Epithelial cell of esophagus (primary cell): ENCODE results near the gene CEBPB.

Experiments
- DNase-seq: peaks from one replicate; pipeline ENCODE4 v3.0.0; 2010; ENCODE audit warnings: low read depth
- H3K4me3 ChIP-seq: 2 replicates; pipeline ENCODE4 v1.5.1; 2011; ENCODE audit warnings: mild to moderate bottlenecking, low read length, control low read depth
- TF ChIP-seq, protein P1 (sequence below): IDR thresholded peaks from 2 replicates; pipeline ENCODE4 v1.5.1; 2011; ENCODE audit warnings: low read depth, mild to moderate bottlenecking, low read length, control low read depth, inconsistent platforms; ENCODE audit not compliant: insufficient read depth; ENCODE audit errors: missing control alignments

CEBPB gene

DNA sequence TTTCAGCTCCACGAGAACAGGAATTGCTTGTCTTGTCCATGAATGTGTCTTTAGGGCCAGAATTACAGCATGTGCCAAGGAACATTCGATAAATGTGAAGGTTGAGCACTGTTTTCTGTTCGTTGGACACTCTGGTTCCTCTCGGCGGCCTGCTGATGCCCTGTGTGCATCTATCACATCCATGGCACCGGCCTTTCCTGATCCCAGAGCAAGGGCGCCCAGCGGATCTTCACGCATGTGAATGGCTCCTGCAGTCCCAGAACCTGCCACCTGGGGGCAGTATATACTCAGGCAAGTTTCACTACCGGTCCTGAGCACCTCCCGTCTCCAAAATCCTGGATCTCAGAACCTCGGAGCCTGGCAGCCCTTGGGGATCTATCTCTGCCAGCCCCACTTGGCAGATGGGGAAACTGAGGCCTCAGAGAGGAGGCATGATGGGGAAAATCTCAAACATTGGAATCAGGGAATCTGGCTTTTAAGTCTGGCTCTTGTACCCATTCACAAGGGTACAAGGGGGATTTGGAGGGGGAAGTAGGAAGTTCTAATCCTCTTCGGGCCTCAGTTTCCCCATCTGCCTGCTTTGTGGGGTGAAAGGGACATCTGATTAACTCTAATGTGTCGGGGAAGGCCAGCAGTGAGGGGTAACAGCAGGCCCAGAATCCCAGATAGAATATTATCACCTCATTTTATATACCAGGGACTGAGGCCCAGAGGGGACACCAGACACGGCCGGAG is 4.3 kb upstream of the CEBPB start:
- DNase-seq = peak; percentile 84

DNA sequence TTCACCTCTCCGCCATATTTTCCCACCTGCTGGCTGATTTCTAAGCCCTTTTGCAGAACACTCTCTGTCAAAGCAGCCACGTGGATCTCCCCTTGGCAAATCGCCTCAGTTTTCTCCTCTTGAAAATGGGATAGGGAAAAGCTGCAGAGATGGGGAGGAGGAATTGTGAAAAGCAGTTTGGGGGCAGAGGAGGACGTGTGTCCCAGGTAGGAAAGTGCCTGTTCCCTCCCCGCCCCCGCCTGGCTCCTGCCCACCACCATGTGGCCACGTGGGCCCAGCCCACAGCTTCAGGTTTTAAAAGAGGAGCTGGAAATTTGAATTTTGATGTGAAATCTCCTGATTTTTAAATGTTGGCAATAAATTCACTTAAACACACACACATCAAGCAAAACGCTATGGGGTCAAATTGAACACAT is 3.6 kb upstream of the CEBPB start:
- H3K4me3 ChIP-seq = no peak overlapping the region
- TF ChIP-seq, protein P1, sequence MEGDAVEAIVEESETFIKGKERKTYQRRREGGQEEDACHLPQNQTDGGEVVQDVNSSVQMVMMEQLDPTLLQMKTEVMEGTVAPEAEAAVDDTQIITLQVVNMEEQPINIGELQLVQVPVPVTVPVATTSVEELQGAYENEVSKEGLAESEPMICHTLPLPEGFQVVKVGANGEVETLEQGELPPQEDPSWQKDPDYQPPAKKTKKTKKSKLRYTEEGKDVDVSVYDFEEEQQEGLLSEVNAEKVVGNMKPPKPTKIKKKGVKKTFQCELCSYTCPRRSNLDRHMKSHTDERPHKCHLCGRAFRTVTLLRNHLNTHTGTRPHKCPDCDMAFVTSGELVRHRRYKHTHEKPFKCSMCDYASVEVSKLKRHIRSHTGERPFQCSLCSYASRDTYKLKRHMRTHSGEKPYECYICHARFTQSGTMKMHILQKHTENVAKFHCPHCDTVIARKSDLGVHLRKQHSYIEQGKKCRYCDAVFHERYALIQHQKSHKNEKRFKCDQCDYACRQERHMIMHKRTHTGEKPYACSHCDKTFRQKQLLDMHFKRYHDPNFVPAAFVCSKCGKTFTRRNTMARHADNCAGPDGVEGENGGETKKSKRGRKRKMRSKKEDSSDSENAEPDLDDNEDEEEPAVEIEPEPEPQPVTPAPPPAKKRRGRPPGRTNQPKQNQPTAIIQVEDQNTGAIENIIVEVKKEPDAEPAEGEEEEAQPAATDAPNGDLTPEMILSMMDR = no peak
- no peak for DNase-seq

More for the DNA sequence above, 4.3 kb upstream of the CEBPB start:
- H3K4me3 ChIP-seq = no peak overlapping the region
- TF ChIP-seq, protein P1 = peak; percentile 93

DNA sequence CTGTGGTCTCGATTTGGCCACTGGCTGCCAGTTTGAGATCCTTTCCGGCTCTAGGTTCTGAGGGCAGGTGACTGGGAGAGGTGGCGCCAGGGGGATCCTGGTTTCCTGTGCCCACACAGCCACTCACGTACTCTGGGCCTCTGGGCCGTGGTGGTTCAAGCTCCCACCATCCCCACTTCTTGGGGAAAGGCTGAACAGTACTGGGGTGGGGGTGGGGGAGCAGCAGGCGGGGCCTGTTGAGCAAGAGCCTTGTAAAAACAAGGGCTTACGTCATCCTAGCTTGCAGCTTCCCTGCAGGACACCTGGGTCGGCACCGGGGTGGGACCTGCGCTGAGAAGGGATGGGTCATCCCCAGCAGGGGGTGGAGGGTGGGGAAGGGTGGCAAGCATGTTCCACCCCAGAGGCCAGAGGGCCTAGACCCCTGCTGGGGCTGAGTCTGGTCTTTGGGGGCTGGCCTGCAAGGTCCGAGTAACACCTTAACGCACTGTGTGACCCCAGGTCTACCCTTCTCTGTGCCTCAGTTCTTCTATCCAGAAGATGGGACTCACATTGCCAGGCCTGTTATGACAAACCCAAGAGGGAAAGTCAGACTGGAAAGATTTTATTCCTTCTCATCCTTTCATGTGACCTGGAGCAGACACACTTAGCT is 3.1 kb upstream of the CEBPB start:
- TF ChIP-seq, protein P1 = no peak
- peak; percentile 68 for DNase-seq
- no peak overlapping the region for H3K4me3 ChIP-seq

DNA sequence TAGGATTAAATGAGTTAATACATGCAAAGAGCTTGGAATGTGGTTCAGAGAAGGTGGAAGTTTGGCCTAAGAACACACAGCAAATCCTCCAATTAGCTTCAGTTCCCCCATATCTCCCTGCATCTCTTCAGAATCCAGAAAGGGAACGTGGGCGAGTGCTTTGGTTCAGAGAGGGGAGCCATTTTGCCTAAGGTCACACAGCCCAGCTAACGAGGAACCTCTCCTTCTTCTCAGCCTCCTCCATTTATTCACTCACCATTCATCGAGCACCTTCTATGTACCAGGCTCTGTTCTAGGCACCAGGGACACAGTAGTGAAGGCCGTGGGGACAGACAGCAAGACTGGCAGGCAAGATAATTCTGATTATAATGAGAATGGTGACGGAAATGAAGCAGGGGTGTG is 2.3 kb upstream of the CEBPB start:
- no peak for DNase-seq
- H3K4me3 ChIP-seq = no peak overlapping the region
- TF ChIP-seq, protein P1 = no peak

DNA sequence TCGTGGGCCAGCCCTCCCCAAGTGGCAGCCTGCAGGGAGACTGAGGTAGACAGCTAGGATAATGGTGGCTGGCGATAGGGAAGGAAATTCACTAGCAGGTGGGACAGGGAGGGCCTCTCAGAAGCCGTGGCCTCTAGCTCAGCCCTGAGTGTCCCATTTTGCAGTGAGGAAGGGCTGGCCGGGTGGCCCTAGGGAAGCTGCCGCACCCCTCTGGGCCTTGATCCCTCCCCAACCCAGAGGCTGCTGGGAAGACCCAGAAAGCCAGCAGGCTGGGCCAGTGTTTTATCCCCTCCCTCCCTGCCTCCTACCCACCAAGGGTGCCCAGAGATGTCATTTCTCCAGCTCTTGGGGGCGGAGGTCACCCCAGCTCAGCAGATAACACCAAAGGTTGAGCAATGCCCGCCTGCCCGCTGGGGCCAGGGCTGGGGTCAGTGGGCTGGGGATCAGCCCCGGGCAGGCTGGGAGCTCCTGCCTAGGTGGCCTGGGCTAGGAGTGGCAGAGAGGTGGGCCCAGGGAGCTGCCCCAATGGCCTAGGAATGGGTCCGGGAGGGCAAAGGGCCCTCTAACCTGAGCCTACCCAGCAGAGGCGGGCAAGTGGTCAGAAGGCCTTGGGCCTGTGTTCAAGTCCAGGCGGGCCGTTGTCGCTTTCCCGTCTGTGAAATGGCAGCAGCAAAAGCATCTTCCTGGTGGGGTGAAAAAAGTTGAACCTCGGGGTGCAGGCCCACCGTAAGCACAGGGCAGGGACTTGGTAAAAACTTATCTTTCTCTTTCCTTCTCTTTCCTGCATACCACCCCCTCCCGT is 1.6 kb upstream of the CEBPB start:
- no peak for DNase-seq
- TF ChIP-seq, protein P1 = no peak
- H3K4me3 ChIP-seq = no peak overlapping the region

DNA sequence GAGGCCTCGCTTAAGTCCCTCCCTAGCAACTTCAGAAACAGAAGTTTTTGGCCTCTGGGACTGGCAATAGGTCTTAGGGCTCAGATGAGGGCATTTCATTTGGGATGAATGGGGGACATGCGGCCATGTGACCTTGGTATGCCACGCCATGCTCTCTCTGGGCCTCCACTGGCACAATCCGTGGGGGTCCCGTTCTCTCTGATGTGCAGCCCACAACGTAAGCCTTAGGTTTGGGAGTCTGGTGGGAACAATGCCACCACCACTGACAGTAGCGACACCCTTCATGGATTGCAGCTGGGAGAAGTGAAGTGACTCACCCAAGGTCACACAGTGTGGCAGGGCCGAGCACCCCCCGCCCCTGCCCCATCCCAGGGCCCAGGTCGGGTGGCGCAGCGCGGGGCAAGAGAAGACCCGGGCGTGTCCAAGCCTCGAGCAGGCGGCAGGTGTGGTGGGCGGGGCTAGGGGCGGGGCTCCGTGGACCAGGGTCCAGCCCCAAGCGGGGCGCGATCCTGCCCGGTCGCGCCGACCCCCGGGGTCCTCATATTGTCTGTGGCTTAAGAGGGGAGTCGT is 864 bp upstream of the CEBPB start:
- DNase-seq = no peak
- peak overlapping the region; percentile 86 for H3K4me3 ChIP-seq
- TF ChIP-seq, protein P1 = no peak
